Measurements from ENCODE around the gene LURAP1L. TPM values are rescaled to one million over a fixed set of nuclear protein-coding genes. Genes with fewer than 3 reads are reported as not detected.

LURAP1L gene
- total RNA-seq, 1 experiment from 2014 or later: 10.6 TPM

GRCh38 chr9:12776513-12777055 lies 1.8 kb downstream of the LURAP1L start:
- peak; percentile 15 for DNase-seq (ENCODE audit: low spot score)

DNA sequence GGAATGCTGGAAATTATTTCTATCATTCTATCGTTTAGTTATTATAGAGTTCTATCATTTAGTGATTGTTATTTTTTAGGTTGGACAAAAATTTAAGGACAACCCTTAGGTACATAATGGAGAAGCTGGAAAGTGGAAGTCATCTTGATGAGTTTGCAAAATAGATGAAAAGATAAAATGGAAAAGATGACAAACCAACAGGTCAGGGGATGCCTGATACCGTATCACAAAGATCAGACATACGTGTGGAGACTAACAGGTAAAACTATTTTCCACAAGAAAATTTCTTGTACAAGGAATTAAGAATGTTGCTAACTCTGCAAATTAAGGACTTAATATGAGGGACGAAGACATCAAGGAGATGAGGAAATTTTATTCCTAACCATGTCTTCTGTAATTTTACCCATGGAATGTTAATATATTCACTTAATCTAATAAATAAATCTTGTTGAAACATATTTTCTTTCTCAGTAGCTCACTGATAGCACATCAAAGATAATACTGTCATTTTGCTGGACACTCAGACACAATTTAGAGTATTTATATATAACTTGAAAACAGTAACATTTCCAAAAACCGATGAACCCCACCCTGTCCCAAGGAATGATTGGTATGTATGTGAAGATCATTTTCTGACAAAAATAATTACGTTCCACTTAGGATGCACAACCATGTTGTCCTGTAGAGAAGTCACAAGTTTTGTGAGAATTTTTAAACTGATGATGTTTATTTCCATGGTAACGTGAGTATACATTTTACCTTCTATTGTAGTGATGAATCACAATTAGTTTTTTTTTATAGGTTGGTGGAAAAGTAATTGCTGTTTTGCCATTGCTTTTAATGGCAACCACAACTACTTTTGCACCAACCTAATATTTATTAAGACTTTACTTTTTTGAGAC lies 2.6 kb downstream of the LURAP1L start:
- DNase-seq (ENCODE audit: low spot score): no peak

DNA sequence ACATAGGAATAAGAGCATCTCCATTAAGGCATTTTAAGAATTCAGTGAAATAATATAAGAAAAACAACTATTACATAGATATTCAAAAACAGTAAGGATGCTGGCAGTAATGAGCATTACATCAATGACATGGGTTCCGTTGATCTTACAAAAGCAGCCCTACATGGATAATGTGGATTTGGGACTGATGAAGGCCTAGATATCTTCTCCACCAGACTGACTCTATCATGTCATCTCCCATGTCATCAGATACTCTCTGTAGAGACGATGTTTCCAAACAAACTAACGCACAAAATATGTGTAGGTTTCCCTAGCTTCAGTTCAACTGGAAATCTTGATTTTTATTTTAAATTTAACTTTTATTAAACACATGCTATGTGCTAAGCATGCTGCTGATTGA lies 3.6 kb downstream of the LURAP1L start:
- no peak for DNase-seq (ENCODE audit: low spot score)

DNA sequence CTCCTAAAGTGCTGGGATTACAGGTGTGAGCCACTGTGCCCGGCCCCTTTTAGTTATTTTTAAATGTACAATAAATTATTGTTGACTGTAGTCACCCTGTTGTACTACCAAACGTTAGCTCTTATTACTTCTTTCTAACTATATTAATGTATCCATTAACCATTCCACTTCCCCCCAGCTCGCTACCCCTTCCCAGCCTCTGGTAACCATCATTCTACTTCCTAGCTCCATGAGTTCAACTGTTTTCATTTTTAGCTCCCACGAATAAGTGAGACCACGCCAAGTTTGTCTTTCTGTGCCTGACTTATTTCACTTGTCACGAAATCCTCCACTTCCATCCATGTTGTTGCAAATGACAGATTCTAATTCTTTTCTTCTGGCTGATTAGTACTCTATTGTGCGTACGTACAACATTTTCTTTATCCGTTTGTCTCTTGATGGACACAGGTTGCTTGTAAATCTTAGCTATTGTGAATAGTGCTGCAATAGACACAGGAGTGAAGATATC lies 6.5 kb downstream of the LURAP1L start:
- no peak for DNase-seq (ENCODE audit: low spot score)

GRCh38 chr9:12783767-12784460 lies 9.1 kb downstream of the LURAP1L start:
- DNase-seq (ENCODE audit: low spot score): no peak

GRCh38 chr9:12784461-12785259 lies 9.8 kb downstream of the LURAP1L start:
- DNase-seq (ENCODE audit: low spot score): peak; percentile 98

DNA sequence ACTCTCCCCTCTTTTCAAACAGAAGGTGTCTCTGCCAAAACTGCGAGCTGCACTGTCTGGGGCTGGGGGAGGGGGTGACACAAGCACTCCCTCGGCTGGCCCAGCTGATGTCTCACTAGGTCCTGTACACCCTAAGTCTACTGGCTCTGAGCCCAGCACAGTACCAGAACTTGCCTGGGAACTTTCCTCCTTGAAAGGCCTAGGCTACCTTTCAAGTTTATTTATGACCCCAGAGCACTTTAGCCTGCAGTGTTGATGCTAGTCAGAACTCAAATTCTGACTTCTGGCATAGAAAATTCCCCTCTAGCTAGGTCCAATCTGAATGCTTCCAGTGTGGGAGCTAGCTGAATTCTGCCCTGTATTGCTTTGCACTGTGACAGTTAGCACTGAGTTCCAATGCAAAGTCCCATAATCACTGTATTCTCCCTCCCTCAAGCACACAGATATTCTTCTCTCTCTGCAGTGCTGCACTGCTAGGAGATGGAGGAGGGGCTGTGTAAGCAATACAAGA lies 10.5 kb downstream of the LURAP1L start:
- DNase-seq (ENCODE audit: low spot score): peak; percentile 68

GRCh38 chr9:12785941-12786340 lies 11.1 kb downstream of the LURAP1L start:
- DNase-seq (ENCODE audit: low spot score): no peak

DNA sequence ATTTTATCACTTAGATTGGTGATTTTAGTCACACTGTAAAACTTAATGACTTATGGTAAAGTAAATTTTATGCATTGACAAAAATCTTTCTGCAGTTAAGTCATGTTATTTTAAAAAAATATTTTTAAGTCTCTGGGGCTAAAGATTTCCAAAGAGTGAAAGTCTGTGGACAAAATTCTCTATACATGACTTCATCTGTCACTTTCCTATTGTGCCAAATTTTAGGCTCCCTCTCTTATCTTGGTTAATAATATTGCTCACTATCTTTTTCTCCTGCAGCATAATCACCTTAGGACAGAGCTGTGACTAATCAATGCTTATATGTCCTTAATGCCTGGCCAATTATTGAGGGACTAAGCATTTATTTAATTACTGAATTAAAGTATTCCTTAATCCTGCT lies 15.2 kb downstream of the LURAP1L start:
- no peak for DNase-seq (ENCODE audit: low spot score)

DNA sequence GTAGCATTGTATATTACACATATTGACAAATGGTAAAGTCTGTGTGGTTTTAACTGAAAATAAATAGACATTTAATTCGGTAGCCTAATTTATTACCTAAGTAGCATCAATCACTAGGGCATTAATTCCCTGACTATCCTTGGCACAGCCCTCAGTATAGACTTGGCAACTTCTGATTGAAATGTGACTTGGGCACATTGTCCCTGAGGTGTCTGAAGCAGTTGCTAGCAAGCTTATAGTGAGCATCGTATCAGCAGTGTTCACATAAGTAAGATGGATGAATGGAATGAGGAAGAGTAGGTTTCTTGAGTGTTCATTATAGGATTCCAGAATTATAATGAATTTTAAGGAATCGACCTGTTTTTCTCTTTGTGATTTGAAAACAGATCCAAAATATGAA lies 16.1 kb downstream of the LURAP1L start:
- DNase-seq (ENCODE audit: low spot score): no peak

DNA sequence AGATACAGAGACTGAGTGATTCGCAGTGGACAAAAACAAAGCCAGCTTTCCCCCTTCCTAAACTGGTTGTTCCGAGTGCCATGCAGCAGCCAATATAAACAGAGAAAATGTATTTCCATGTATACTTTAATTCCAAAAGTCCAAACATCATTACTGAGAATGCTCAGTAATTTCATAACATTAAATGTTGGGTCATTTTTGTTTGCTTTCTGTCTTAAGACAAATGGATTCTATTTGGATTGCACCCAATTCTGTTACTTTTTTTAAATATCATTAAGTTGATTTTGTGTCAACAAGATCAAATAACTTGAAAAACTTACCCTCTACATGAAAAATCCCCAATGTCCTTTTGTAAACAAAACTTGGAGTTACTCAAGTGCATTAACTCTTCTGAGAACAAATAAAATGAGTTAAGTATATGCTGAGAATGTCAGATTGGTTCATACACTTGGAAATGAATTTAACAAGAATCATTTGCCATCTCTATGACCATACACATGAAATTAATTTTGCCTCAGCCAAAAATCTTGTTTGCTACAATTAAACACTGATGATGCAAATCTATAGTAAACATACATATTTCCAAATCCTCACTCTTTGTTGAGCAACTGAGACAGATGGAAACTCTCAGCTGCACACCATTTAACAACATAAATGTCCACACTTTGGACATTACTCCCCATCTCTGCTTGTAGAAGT lies 19.4 kb downstream of the LURAP1L start:
- peak; percentile 17 for DNase-seq (ENCODE audit: low spot score)

DNA sequence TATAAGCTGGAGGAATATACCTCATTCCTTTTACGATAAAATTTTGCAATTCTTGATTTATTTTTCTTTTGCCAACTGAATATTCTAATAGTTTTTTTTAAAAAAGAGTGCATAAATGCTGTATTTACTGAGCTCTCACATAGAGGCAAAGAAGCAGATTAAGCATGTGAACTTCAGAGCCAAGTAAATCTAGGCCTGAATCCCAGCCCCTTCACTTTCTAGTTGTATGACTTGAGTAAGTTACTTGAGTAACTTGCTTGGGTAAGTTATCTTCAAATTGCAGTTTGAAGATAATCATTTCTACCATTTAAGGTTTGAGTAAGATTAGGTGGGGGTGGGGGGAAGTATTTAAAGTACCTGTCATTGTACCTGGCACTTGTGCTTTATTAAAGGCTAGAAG lies 21.8 kb downstream of the LURAP1L start:
- DNase-seq (ENCODE audit: low spot score): no peak

DNA sequence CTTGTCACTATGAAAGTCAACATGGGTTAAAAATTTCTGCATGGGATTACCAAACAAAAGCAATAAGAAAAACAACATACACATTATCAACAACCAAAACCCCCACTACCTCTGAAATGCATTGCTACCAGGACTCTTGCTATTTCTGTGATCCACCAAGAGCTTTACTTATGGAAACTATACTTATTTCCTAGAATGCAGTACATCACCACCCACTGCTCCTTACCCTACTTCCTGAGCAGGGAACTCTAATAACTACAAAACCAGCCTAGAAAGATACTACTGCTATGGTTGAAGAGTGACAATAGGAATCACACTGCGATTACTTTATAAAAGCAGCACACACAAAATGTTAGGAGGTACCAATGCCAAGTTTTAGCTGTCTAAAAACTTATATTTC lies 22.2 kb downstream of the LURAP1L start:
- DNase-seq (ENCODE audit: low spot score): no peak

- DNase-seq (ENCODE audit: low spot score): no peak
Measured at GRCh38 chr9:12798066-12798770, 23.4 kb downstream of the LURAP1L start.

DNA sequence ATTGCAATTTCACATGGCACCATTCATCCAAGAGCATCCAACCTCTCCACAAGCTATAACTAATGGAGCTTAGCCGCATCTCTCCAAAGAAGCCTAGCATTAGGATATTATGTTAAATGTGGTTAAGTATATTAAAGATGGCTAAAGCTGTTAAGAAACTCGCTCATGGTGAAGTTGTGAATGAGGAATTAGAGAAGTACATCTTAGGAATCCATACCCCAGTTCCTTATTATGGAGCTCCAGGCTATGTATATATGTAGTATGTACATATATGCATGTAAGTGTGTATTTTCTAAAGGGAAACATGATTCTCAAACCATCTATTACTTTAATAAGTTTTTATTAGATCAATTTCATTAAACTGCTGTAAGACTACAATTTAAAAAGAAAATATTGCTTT lies 26.4 kb downstream of the LURAP1L start:
- DNase-seq (ENCODE audit: low spot score): no peak

- DNase-seq (ENCODE audit: low spot score): no peak
Measured at GRCh38 chr9:12801663-12802062, 26.8 kb downstream of the LURAP1L start.

GRCh38 chr9:12802093-12802492 lies 27.3 kb downstream of the LURAP1L start:
- DNase-seq (ENCODE audit: low spot score): no peak

- DNase-seq (ENCODE audit: low spot score): no peak
Measured at GRCh38 chr9:12808569-12808968, 33.7 kb downstream of the LURAP1L start.

DNA sequence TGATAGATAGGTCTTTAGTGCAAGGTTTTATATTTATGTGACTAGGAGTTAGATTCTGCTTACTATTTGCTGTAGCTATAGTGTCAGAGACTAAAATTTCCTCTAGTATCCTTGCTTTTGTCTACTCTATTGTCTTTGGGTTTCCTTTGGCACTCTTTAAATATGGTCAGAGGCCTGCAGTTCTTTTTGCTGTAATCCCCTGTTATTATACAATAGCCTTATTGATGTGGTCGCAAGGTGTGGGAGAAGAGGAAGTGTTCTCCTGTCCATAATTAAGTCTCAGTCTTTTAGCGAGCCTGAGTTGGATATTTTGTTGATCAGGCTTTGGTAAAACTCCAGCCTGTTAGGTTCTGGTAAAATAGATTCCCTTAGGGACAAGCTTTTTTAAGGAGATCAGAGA lies 34.9 kb downstream of the LURAP1L start:
- no peak for DNase-seq (ENCODE audit: low spot score)

DNA sequence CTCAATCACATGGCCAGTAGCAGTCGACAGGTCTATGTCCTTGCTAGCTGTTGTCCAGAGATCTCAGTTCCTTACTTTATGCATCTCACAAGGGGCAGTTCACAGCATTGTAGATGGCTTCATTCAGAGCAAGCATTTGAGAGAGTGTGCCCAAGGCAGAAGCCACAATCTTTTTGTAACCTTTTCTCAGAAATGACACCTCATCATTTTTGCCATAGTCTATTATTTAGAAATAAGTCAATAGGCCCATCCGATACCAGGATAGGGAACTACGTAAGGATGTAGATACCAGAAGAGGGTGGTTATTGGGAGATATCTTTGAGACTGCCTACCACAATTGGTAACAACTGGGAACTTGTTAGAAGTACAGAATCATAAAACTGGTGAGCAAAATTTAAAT lies 37.1 kb downstream of the LURAP1L start:
- no peak for DNase-seq (ENCODE audit: low spot score)
